VCaP (cell line): Measurements from ENCODE around the gene CNGB1.

Experiments
- H3K27ac ChIP-seq: fragments of 450-650 bp; 2 replicates; pipeline ENCODE4 v1.5.1; 2017
- TF ChIP-seq, protein P1 (sequence below): fragments of 450-650 bp; conservative IDR thresholded peaks from 2 replicates; pipeline ENCODE4 v1.5.1; 2017; ENCODE audit warnings: mild to moderate bottlenecking, moderate library complexity

Gene CNGB1

DNA sequence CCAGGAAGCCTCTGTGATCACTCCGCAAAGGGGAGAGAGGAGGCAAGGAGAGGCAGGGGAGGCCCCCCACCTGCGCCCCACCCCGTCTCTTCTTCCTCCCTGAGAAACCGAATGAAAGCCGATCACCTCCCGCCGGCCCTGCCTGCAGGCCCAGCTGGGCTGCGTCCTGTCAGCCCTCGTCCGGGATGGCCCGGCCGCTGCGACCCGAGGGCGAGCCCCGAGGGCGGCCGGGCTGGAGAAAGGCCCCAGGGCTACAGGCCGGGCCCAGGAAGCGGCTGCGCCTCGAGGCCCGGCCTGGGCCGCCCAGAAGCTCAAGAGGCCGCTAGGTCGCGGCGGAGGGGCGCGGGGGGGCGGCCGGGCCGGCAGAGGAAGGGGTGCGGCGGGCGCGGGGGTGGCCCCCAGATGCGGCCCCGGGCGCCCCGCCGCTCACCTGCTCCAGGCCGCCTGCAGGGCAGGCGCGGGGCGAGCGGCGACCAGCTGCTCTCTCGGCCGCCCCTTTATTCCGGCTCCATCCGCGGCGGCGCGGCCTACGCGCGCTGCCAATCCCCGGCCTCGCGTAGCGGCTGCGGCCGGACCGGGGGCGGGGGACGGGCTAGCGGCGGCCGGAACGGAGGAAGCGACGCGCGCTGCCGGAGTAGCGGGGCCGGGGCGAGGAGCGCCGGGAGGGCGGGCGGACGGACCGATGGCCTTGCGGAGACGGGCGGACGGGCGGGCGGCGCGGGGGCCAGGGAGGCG, 29.2 kb upstream of the CNGB1 start, which contains the start of gene ZNF319:
TSS of gene ZNF319 (minus strand) at position 702 of the 735 bp plus-strand sequence. CDS start 2,407 bp downstream, outside the sequence.
- TF ChIP-seq, protein P1, sequence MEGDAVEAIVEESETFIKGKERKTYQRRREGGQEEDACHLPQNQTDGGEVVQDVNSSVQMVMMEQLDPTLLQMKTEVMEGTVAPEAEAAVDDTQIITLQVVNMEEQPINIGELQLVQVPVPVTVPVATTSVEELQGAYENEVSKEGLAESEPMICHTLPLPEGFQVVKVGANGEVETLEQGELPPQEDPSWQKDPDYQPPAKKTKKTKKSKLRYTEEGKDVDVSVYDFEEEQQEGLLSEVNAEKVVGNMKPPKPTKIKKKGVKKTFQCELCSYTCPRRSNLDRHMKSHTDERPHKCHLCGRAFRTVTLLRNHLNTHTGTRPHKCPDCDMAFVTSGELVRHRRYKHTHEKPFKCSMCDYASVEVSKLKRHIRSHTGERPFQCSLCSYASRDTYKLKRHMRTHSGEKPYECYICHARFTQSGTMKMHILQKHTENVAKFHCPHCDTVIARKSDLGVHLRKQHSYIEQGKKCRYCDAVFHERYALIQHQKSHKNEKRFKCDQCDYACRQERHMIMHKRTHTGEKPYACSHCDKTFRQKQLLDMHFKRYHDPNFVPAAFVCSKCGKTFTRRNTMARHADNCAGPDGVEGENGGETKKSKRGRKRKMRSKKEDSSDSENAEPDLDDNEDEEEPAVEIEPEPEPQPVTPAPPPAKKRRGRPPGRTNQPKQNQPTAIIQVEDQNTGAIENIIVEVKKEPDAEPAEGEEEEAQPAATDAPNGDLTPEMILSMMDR = no peak
- H3K27ac ChIP-seq = peak within 1 kb of the TSS; percentile 73

GRCh38 chr16:57999366-57999970, 28.5 kb upstream of the CNGB1 start:
- TF ChIP-seq, protein P1 = no peak
- peak overlapping the region; percentile 73 for H3K27ac ChIP-seq

GRCh38 chr16:57998992-57999365, 28.1 kb upstream of the CNGB1 start:
- TF ChIP-seq, protein P1 = no peak
- no peak overlapping the region for H3K27ac ChIP-seq

DNA sequence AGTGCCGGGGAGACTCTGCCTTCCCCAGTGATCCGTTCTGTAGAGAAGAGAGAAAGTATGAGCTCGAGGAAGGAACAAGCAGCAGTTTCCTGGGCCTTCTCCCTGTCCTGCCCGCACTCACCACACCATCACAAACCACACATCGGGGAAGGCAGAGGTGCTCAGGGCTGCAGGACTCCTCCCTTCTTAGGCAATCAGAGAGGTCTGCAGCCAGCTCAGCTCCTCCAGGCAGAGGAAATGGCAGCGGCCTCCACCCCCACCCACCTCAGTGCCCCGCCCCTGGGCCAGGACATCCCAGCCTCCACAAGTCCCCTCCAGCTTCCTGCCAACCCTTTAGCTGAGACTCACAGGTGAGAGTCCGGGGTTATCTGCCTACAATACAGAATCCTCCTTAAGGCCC, 27.6 kb upstream of the CNGB1 start:
- TF ChIP-seq, protein P1 = no peak
- no peak overlapping the region for H3K27ac ChIP-seq

GRCh38 chr16:57997528-57998265, 26.8 kb upstream of the CNGB1 start:
- TF ChIP-seq, protein P1 = no peak
- no peak overlapping the region for H3K27ac ChIP-seq

DNA sequence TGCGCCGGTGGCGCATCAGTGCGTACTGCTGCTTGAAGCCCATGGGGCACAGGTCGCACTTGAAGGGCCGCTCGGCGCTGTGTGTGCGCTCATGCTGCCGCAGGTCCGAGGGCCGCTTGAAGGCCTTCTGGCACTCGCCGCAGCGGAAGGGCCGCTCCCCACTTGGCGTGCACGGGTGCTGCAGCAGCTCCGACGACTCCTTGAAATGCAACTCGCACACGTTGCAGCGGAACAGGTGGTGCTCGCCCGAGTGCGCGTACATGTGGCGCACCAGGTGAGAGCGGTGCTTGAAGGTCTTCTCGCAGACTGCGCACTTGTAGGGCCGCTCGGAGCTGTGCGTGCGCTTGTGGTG, 26.2 kb upstream of the CNGB1 start:
- TF ChIP-seq, protein P1 = no peak
- H3K27ac ChIP-seq = no peak overlapping the region
